Thyroid gland (tissue), 4 donors: ENCODE measurements around the gene MMEL1.
"Not testable (repeated sequence)": the region's sequence is repeated elsewhere in the genome, so short reads cannot be mapped to it uniquely, and the experiment has no call there.

Source experiments
- POLR2A ChIP-seq, 2 donors: fragments of 450-650 bp; IDR thresholded peaks; one replicate each; pipeline ENCODE4 v1.6.1; 2017; ENCODE audit warnings: antibody characterized with exemption in 2 of 2, mild to moderate bottlenecking in 2 of 2, moderate library complexity in 1 of 2
- TF ChIP-seq, protein P1 (sequence below), 6 experiments: fragments of 200-600 bp in 3 of 6; fragments of 450-650 bp in 3 of 6; sonication (generic) in 3 of 6; IDR thresholded peaks; one replicate each; pipeline ENCODE4 v1.5.1; 2016 to 2019; ENCODE audit warnings: antibody characterized with exemption in 6 of 6, mild to moderate bottlenecking in 2 of 6, inconsistent platforms in 1 of 6, moderate library complexity in 1 of 6

DNA sequence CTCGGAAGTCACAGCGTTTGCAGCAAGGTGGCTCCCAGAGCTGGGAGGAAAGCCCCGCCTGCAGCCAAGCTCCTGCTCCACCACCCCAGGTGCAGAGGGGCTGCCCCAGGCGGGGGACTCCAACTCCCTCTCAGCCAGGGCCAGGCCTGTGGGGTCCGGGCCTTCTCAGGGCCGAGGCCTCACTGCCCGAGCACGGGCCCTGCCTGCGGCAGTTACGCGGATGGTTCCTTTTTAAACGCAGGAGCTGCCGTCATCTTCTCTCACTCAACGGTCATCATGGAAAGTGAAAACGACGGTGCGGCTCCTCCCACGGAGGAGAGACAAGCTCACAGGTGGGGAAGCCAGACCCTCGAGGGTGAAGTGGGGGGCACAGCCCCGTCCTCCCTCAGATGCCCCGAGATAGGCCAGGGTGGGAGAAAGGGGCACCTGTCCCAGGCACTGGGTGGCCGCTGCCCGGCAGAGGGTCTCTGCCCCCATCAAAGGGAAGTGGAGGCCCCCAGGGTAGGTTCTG, 55.2 kb downstream of the MMEL1 start:
- TF ChIP-seq, protein P1, sequence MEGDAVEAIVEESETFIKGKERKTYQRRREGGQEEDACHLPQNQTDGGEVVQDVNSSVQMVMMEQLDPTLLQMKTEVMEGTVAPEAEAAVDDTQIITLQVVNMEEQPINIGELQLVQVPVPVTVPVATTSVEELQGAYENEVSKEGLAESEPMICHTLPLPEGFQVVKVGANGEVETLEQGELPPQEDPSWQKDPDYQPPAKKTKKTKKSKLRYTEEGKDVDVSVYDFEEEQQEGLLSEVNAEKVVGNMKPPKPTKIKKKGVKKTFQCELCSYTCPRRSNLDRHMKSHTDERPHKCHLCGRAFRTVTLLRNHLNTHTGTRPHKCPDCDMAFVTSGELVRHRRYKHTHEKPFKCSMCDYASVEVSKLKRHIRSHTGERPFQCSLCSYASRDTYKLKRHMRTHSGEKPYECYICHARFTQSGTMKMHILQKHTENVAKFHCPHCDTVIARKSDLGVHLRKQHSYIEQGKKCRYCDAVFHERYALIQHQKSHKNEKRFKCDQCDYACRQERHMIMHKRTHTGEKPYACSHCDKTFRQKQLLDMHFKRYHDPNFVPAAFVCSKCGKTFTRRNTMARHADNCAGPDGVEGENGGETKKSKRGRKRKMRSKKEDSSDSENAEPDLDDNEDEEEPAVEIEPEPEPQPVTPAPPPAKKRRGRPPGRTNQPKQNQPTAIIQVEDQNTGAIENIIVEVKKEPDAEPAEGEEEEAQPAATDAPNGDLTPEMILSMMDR (IDR thresholded peaks at IDR 0.05): not testable (repeated sequence)
- TF ChIP-seq POLR2A (IDR thresholded peaks at IDR 0.05): not testable (repeated sequence)
